ENCODE results near the gene TRIM33. TPM values are rescaled to one million over a fixed set of nuclear protein-coding genes. Genes with fewer than 3 reads are reported as not detected.

TRIM33 gene
- total and polyA plus RNA-seq, 2 of the 13 experiments (the other 11 are each of a cell fraction or from before 2014, with no cell fraction given), result 35.5 to 42.2 TPM

- TF ChIP-seq BATF2 (CRISPR knock-in tag; IDR thresholded peaks at IDR 0.05), result 0 out of 2 replicates have a peak, but pooled peaks have one; percentile 42
- TF ChIP-seq ZNF17 (CRISPR knock-in tag; IDR thresholded peaks at IDR 0.05), result no peak
- peak; percentile 81 for TF ChIP-seq ZFX (CRISPR knock-in tag; IDR thresholded peaks at IDR 0.05; ENCODE audit: low read depth)
- TF ChIP-seq ZNF747 (CRISPR knock-in tag; IDR thresholded peaks at IDR 0.05; ENCODE audit: borderline replicate concordance), result peak; percentile 47; the same call in 1 of the 2 replicates
- 0 out of 2 replicates have a peak, but pooled peaks have one; percentile 33 for TF ChIP-seq ZNF564 (CRISPR knock-in tag; IDR thresholded peaks at IDR 0.05)
- 0 out of 2 replicates have a peak, but pooled peaks have one; percentile 18 for TF ChIP-seq RNF2 (conservative IDR thresholded peaks at IDR 0.05; ENCODE audit: low read depth)
- 0 out of 2 replicates have a peak, but pooled peaks have one; percentile 4 for TF ChIP-seq RAD21 (CRISPR knock-in tag; IDR thresholded peaks at IDR 0.05)
- TF ChIP-seq ZBTB4 (CRISPR knock-in tag; IDR thresholded peaks at IDR 0.05; ENCODE audit: borderline replicate concordance), result 0 out of 2 replicates have a peak, but pooled peaks have one; percentile 40
- peak; percentile 57 for TF ChIP-seq ZNF687 (CRISPR knock-in tag; IDR thresholded peaks at IDR 0.05)
- peak; percentile 13; the same call in 1 of the 2 replicates for TF ChIP-seq ZNF142 (CRISPR knock-in tag; IDR thresholded peaks at IDR 0.05)
- TF ChIP-seq ATAD3A (CRISPR knock-in tag; IDR thresholded peaks at IDR 0.05), result 0 out of 2 replicates have a peak, but pooled peaks have one; percentile 30
- peak; percentile 77 for TF ChIP-seq ZFY (CRISPR knock-in tag; IDR thresholded peaks at IDR 0.05)
- 0 out of 2 replicates have a peak, but pooled peaks have one; percentile 49 for TF ChIP-seq ZFAT (CRISPR knock-in tag; conservative IDR thresholded peaks at IDR 0.05)
- peak; percentile 53; the same call in 1 of the 2 replicates for TF ChIP-seq KMT2B (CRISPR knock-in tag; IDR thresholded peaks at IDR 0.05)
Observed at GRCh38 chr1:114510274-114511031, 550 bp downstream of the TRIM33 start (continued).
